ENCODE data around the gene GPC4.
"Not testable (repeated sequence)": the region's sequence is repeated elsewhere in the genome, so short reads cannot be mapped to it uniquely, and the experiment has no call there.

GPC4 gene

DNA sequence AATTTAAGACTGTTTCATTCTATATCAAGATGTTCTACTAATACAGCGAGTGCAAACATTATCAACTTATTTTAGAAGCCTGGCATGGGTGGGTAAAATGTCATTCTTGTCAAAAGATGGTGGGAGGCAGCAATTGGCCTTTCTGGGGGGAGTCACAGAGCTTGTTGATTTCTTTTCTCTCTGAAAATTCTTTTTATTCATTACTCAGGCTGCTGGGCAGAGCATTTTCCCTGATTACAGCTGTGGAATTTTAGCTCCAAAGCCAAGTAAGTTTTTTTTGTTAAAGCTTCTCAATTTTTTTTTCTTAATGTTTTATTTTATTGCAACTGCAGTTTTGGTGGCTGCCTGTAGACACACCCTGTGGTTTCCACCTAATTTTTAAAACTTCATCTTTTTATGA is 50.4 kb downstream of the GPC4 start:
- no peak for DNase-seq

DNA sequence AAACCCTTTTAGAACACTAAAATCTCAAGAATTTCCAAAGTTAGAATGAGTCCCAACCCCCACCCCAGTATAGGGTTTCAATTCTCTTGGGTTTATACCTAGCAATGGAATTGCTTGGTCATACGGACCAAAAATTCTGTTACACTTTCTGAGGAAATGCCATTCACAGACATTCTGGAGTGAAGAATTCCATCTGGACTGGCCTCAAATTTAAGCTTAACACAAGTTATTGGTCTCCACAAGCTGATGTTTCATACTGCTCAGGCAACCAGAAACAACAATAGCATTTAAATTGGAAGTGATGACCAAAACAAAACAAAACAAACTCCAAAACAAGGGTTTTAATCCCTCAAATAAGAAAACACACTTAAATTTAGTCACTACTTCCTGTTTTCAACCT is 51.1 kb downstream of the GPC4 start:
- no peak for DNase-seq

GRCh38 chrX:133362538-133362937 is 52.8 kb downstream of the GPC4 start:
- no peak for DNase-seq

DNA sequence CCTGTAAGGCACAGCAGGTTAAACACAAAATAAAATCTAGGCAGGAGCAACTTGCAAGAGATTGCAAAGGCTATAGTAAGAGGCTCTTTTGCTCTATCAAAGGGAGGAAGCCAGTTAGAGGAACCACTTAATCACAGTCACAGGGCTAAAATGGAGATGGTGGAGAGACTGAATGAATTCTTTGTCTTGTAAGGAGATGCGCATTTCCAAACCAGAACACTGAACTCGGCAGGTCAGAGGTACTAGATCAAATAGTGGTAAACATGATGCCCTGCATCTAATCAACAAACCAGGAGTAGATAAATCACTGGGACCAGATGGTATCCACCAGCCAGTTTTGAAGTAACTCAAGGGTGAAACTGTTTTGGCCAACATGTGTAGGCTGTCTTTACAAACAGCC is 55.8 kb downstream of the GPC4 start:
- DNase-seq, result no peak

GRCh38 chrX:133353233-133353632 is 62.1 kb downstream of the GPC4 start:
- DNase-seq, result no peak

DNA sequence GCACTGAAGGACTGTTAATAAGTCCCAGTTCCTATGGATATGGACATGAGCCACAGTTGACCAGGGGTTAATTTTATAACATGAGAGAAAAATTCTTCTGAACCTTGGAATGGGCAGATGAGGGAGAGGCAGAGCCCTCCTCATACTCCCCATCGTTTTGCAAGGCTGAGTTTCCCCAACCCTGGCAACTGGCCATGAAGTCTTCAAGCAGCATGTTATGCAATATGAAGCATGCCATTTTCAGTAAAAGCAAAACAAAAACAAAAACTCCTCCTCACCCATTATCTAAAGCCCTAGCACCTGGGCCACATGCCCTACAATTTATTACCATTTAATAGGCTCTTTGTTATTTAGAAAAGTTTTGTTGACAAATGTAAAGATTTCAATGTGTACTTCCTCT is 64.5 kb downstream of the GPC4 start:
- no peak for DNase-seq

- no peak for DNase-seq
Observed at GRCh38 chrX:133346026-133346425, 69.3 kb downstream of the GPC4 start.

DNA sequence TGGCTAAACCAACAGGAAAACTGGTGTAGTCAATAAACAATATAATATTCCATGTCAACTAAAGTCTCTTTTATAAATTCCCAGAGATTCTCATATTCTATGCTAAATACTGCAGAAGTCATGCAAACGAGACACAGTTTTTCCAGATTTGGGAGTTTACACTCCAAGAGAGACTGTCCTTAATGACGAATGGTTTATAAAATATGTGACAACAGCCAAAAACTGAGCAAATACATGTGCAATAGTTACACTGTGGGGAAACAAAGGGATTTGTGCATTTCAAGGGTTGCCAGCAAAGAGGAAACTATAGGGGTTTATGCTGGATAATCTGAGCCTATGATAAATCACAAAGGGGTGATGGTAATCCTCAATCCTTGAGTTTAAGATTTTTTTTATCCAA is 75.7 kb downstream of the GPC4 start:
- DNase-seq, result no peak

- DNase-seq, result no peak
Observed at GRCh38 chrX:133337250-133337649, 78.0 kb downstream of the GPC4 start.

- DNase-seq, result peak; percentile 40
Observed at GRCh38 chrX:133335027-133335426, 80.3 kb downstream of the GPC4 start.

GRCh38 chrX:133333154-133333750 is 82.0 kb downstream of the GPC4 start:
- DNase-seq, result no peak

DNA sequence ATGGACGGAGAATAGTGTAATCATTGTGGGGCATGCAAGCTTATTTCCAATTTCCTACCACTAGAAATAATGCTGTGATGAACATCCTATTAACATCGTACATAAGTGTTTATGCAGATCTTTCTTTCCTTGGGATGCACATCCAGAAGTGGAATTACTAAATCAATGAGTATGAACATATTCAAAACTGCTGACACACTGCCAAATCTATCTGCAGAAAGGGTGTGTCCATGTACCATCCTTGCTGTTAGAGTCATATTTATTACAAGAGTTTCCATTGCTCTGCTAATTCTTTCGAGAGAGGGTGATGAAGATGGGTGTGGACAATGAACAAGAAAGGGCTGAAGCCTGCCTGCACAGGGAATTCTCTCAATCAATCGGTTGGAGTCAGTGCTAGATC is 82.6 kb downstream of the GPC4 start:
- DNase-seq, result no peak

DNA sequence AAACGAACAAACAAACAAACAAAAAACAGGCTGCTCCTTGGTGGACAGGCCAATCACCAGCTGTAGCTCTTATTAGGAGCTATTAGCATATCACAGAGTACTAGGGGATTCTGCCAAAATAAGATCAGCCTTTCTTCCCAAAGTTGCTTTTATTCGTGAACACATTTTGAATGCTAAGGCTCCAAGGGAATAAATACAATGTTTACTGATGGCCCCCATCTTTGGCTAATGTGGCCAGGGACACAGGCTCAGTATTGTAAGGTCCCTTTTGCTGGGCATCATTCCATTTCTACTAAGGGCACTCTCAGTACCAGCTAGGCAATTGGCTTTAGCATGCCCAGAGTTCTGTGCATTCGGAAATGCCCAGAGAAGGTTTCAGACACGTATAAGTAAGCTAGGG is 84.3 kb downstream of the GPC4 start:
- DNase-seq, result no peak

DNA sequence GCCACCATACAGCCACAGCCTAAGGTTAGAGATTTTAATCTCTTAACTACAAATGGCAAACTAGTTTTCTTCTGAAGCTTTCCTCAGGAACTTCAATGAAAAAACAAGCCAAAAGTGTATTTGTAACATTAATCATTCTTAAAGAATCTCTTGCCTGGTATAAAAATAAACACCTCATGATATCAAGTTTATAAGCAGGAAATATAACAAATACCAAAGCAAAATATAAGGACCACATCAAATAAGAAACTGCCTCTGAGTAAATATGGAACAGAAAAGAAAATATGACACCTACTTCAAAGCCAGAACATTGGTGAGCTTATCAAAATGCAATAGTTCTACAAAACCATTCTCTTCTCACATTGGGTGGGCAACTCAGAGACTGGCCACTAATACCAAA is 89.9 kb downstream of the GPC4 start:
- no peak for DNase-seq

- no peak for DNase-seq
Observed at GRCh38 chrX:133323431-133323830, 91.9 kb downstream of the GPC4 start.

DNA sequence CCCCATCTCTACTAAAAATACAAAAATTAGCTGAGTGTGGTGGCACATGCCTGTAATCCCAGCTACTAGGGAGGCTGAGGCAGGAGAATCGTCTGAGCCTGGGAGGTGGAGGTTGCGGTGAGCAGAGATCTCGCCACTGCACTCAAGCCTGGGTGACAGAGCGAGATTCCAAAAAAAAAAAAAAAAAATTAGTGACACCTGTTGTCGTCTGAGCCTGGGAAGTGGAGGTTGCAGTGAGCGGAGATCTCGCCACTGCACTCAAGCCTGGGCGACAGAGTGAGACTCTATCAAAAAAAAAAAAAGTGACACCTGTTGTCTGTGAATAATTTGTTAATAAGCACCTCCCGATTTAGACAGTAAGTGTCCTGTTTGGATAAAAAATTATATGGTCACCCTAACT is 93.0 kb downstream of the GPC4 start:
- DNase-seq, result not testable (repeated sequence)

GRCh38 chrX:133321451-133321850 is 93.8 kb downstream of the GPC4 start:
- DNase-seq, result no peak

GRCh38 chrX:133314281-133314680 is 101.0 kb downstream of the GPC4 start:
- DNase-seq, result no peak

GRCh38 chrX:133308499-133308897 is 106.8 kb downstream of the GPC4 start:
- DNase-seq, result no peak

DNA sequence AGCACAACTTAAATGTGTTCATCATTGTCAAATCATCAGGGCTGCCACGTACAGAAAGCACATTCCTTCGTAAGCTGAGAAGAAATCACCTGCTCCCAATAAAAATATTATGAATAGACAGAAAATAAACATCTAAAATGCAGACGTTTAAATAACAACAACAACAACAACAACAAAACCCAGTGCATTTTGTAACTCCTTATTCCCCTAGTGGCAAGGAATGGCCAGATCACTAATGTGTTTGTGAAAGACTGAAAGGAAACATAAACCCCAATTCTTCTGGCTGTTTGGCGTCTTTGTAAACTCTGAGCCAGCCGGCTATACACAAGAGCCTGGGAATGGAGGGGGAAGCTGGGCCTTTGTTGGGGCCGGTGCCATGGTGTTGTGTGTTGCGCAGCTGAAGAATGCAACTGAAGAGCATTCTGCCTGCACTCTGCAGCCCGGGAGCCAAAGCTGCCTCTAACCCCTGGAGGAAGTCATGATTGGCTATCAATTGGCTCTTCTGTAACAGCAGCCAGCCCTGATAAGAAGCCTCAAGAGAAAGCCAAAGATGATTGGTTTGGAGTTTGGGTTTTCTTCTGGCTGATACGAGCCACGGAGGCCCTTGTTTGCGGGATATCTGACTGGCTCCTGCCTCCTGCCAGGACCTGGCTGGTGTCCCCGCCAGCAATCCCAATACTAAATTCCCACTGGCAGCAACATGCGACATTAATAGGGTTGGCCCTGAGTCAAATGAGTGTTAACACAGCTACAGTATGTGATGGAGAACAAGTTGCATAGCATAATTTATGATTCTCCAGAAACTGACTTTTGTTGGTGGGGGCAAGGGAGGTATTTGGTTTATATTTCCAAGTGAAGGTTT is 107.4 kb downstream of the GPC4 start:
- DNase-seq, result peak; percentile 36

DNA sequence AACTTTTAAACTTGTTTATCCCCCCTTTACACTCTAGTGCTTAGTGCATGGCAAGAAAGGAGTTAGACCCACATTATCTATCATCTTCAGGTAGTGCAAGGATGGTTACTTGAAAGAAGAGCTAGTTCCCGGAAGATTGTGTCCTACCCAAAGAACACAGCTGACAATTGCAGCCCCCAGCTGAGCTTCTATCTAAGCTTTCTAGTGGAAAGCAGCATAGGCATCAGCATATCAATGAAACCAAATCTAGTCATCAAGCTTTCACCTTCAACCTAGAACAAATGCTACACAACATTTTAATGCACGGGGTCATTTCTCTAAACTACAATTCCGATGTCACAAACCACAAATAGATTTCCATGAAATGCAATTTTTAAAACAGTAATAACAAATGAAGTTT is 108.2 kb downstream of the GPC4 start:
- DNase-seq, result no peak

DNA sequence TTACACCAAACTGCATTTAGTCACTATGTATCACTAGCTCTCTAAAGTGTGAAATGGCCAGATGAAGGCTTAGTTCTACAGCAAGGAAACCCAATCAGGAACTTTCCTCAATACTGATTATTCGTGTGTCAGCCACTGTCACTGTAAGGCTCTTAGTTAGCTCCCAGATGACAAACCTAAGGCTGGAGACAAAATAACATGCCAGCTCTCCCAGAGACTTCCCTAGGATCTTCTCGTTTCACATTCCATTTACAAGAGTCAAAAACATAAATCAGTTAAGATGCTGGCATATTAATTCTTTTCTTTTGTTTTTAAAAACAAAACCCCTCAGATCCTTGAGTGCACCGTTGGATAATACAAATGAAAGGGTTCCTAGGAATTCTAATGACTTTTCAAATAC is 109.0 kb downstream of the GPC4 start:
- no peak for DNase-seq

GRCh38 chrX:133305348-133305747 is 109.9 kb downstream of the GPC4 start:
- DNase-seq, result no peak

GRCh38 chrX:133302775-133303445 is 112.4 kb downstream of the GPC4 start:
- no peak for DNase-seq
